ENCODE results near the gene OR2A12. TPM values are rescaled to one million over a fixed set of nuclear protein-coding genes. Genes with fewer than 3 reads are reported as not detected.

Gene OR2A12
- polyA plus RNA-seq, 1 of the 3 experiments (the other 2 are of a cell fraction): not detected

DNA sequence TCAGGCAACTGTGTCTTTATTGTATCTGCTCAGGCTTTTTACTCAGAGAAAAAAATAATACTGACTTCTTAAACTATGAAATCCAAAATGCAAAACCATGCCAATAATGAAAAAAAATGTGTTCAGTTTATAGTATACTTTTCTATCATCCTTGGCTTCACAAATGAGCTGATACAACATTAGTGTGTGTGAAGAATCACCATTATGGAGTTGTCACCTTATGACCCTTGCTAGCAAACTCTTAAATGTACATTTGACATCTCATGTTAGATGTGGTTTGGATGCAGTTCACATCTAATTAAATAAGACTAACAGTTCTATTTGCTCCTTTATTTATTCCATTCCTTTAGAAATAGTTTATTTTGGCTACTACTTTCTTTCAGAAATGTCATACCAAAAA is 19.1 kb downstream of the OR2A12 start:
- POLR2A ChIA-PET: no interaction called here
- CTCF ChIA-PET: interaction anchor here (0.8 kb wide), 1 partner anchor 23 kb away, joined by 3 read pairs; no protein-coding TSS in a partner anchor
- TF ChIP-seq, protein P1, sequence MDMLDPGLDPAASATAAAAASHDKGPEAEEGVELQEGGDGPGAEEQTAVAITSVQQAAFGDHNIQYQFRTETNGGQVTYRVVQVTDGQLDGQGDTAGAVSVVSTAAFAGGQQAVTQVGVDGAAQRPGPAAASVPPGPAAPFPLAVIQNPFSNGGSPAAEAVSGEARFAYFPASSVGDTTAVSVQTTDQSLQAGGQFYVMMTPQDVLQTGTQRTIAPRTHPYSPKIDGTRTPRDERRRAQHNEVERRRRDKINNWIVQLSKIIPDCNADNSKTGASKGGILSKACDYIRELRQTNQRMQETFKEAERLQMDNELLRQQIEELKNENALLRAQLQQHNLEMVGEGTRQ (IDR thresholded peaks at IDR 0.05; ENCODE audit: borderline replicate concordance, low read depth, low read length): no peak
- no peak for TF ChIP-seq RXRA (IDR thresholded peaks at IDR 0.05; ENCODE audit: borderline replicate concordance, low read depth)
- TF ChIP-seq PBX3 (IDR thresholded peaks at IDR 0.05): no peak
- TF ChIP-seq GATA2 (CRISPR knock-in tag; IDR thresholded peaks at IDR 0.05): no peak

DNA sequence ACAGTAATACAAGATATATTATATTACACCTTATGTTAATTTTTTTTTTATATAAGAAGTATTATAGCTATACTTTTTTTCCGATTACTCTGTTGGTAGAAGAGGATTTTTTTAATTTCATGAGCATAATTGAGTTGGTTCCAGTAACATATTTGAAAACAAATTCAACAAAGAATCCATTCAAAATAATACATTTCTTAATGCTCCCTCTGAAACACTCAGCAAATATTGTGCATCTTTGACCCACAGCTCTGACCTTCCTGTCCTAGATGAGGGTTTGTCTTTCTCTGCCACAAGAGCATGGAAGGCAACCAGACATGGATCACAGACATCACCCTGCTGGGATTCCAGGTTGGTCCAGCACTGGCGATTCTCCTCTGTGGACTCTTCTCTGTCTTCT is 23.2 kb downstream of the OR2A12 start, which contains the start of gene OR2A2:
Gene OR2A2 (plus strand): TSS at position 301 of the 400 bp plus-strand sequence. CDS start 0 bp downstream, at position 301.
- H3K36me3 ChIP-seq (replicated peaks in 1 of 2; ENCODE audit: control insufficient read depth in 1 of 2, insufficient read depth in 2 of 2, low read length in 1 of 2): no peaks in the 10 kb centered on the region
- H3K9me2 ChIP-seq: no peaks in the 10 kb centered on the region
- no peaks in the 10 kb centered on the region for H3K79me2 ChIP-seq (ENCODE audit: insufficient read depth)
- H4K20me1 ChIP-seq (ENCODE audit: insufficient read depth): no peaks in the 10 kb centered on the region
- CTCF ChIA-PET: no interaction called here
- no peak within 1 kb of the TSS for H3K4me2 ChIP-seq
- no peak within 1 kb of the TSS for H3K27ac ChIP-seq (ENCODE audit: low read depth in 2 of 2, low read length in 1 of 2)
- no peak for TF ChIP-seq FOXM1 (IDR thresholded peaks at IDR 0.05; ENCODE audit: low read depth)
- no peak for TF ChIP-seq TCF12 (IDR thresholded peaks at IDR 0.05)
- no peak for TF ChIP-seq PBX3 (IDR thresholded peaks at IDR 0.05)
- H3K4me1 ChIP-seq (ENCODE audit: control insufficient read depth in 1 of 2, insufficient read depth in 2 of 2, low read depth in 1 of 2, low read length in 1 of 2): no peaks in the 10 kb centered on the region
- H3K27me3 ChIP-seq (ENCODE audit: insufficient read depth): no peaks in the 10 kb centered on the region; the same call in 1 of the 2 replicates
- no peak within 1 kb of the TSS for H3K4me3 ChIP-seq (ENCODE audit: low read depth in 2 of 2, low read length in 1 of 2)
- no peaks in the 10 kb centered on the region for H3F3A ChIP-seq (replicated peaks; ENCODE audit: insufficient read depth)
- H3K9me3 ChIP-seq: no peaks in the 10 kb centered on the region
- WGBS (ENCODE audit: low lambda C conversion rate): 0% methylated on average over 2 of the region's 2 CpGs
- H2AFZ ChIP-seq (ENCODE audit: low read depth): no peak within 1 kb of the TSS
- DNase-seq: no peak
- no peak within 1 kb of the TSS for H3K9ac ChIP-seq
- POLR2A ChIA-PET: no interaction called here

More for the DNA sequence above, 19.1 kb downstream of the OR2A12 start:
- H3K4me1 ChIP-seq (ENCODE audit: control insufficient read depth in 1 of 2, insufficient read depth in 2 of 2, low read depth in 1 of 2, low read length in 1 of 2): no peaks in the 10 kb centered on the region
- no peak overlapping the region for H3K9ac ChIP-seq
- DNase-seq: no peak
- no peaks in the 10 kb centered on the region for H3F3A ChIP-seq (replicated peaks; ENCODE audit: insufficient read depth)
- H4K20me1 ChIP-seq (ENCODE audit: insufficient read depth): no peaks in the 10 kb centered on the region
- H3K79me2 ChIP-seq (ENCODE audit: insufficient read depth): no peaks in the 10 kb centered on the region
- H3K36me3 ChIP-seq (replicated peaks in 1 of 2; ENCODE audit: control insufficient read depth in 1 of 2, insufficient read depth in 2 of 2, low read length in 1 of 2): no peaks in the 10 kb centered on the region
- H3K9me2 ChIP-seq: no peaks in the 10 kb centered on the region
- H3K4me3 ChIP-seq (ENCODE audit: low read depth in 2 of 2, low read length in 1 of 2): no peak overlapping the region
- no peaks in the 10 kb centered on the region; the same call in 1 of the 2 replicates for H3K27me3 ChIP-seq (ENCODE audit: insufficient read depth)
- H3K27ac ChIP-seq (ENCODE audit: low read depth in 2 of 2, low read length in 1 of 2): no peak overlapping the region
- no peak overlapping the region for H3K4me2 ChIP-seq
- H2AFZ ChIP-seq (ENCODE audit: low read depth): no peak overlapping the region
- no peaks in the 10 kb centered on the region for H3K9me3 ChIP-seq

- Histone ChIP-seq H3K79me2 (ENCODE audit: insufficient read depth) (no peaks in the 10 kb centered on the region), H3K4me3 (ENCODE audit: low read depth in 2 of 2, low read length in 1 of 2) (no peak overlapping the region), H3K27me3 (ENCODE audit: insufficient read depth) (no peaks in the 10 kb centered on the region; the same call in 1 of the 2 replicates), H3K9me2 (no peaks in the 10 kb centered on the region), H3F3A (replicated peaks; ENCODE audit: insufficient read depth) (no peaks in the 10 kb centered on the region), H3K9ac (no peak overlapping the region), H4K20me1 (ENCODE audit: insufficient read depth) (no peaks in the 10 kb centered on the region), H3K9me3 (no peaks in the 10 kb centered on the region), H3K27ac (ENCODE audit: low read depth in 2 of 2, low read length in 1 of 2) (no peak overlapping the region), H2AFZ (ENCODE audit: low read depth) (no peak overlapping the region), H3K4me1 (ENCODE audit: control insufficient read depth in 1 of 2, insufficient read depth in 2 of 2, low read depth in 1 of 2, low read length in 1 of 2) (no peaks in the 10 kb centered on the region), H3K4me2 (no peak overlapping the region), H3K36me3 (replicated peaks in 1 of 2; ENCODE audit: control insufficient read depth in 1 of 2, insufficient read depth in 2 of 2, low read length in 1 of 2) (no peaks in the 10 kb centered on the region)
- ChIA-PET CTCF (interaction anchor here (0.8 kb wide), 1 partner anchor 18 kb away, joined by 3 read pairs; no protein-coding TSS in a partner anchor), POLR2A (no interaction called here)
- WGBS (ENCODE audit: low lambda C conversion rate): 5% methylated on average over 5 of the region's 5 CpGs
- DNase-seq: no peak
- TF ChIP-seq FOSL2 (IDR thresholded peaks at IDR 0.05; ENCODE audit: borderline replicate concordance, low read depth): no peak
- TF ChIP-seq EZH2phosphoT487 (IDR thresholded peaks at IDR 0.05; ENCODE audit: borderline replicate concordance, low read depth): no peak
- no peak for TF ChIP-seq FOXJ3 (CRISPR knock-in tag; IDR thresholded peaks at IDR 0.05)
- no peak for TF ChIP-seq JUND (IDR thresholded peaks at IDR 0.05)
- TF ChIP-seq POLR2AphosphoS5 (IDR thresholded peaks at IDR 0.05; ENCODE audit: low read depth, low read length): no peak
- TF ChIP-seq RFX5 (IDR thresholded peaks at IDR 0.05; ENCODE audit: low read length): no peak
- TF ChIP-seq SIN3A (IDR thresholded peaks at IDR 0.05; ENCODE audit: borderline replicate concordance, low read depth, low read length): no peak
Observed at GRCh38 chr7:144110272-144110671, 24.2 kb downstream of the OR2A12 start.

All from SK-N-SH (cell line).